Mesendoderm (in vitro differentiated cells): ENCODE data around the gene SPAST.

Experiments used
- DNase-seq: peaks from one replicate; pipeline ENCODE4 v3.0.0; 2013
- H2AK5ac ChIP-seq: 2 replicates; pipeline ENCODE4 v1.6.1; 2013; ENCODE audit warnings: low read length, inconsistent platforms
- H2BK120ac ChIP-seq: 2 replicates; pipeline ENCODE4 v1.6.1; 2013; ENCODE audit warnings: low read depth, mild to moderate bottlenecking, low read length, moderate library complexity, mixed read lengths
- H2BK15ac ChIP-seq: replicated peaks from 2 replicates; pipeline ENCODE4 v1.6.1; 2013; ENCODE audit warnings: low read depth, mild to moderate bottlenecking, moderate library complexity
- H2BK5ac ChIP-seq: 2 replicates; pipeline ENCODE4 v1.6.1; 2013; ENCODE audit warnings: low read length, inconsistent platforms
- H3K18ac ChIP-seq: 2 replicates; pipeline ENCODE4 v1.6.1; 2013; ENCODE audit warnings: mild to moderate bottlenecking, low read length, mixed read lengths
- H3K23ac ChIP-seq: one replicate; pipeline ENCODE4 v1.6.1; 2013; ENCODE audit warnings: low read length
- H3K27ac ChIP-seq: 2 replicates; pipeline ENCODE4 v1.5.1; 2013; ENCODE audit warnings: low read depth, mild to moderate bottlenecking, inconsistent platforms, low read length, moderate library complexity
- H3K27me3 ChIP-seq: 2 replicates; pipeline ENCODE4 v1.6.1; 2013; ENCODE audit warnings: low read length, control low read depth, mild to moderate bottlenecking, inconsistent platforms; ENCODE audit not compliant: insufficient read depth, poor library complexity
- H3K36me3 ChIP-seq: 2 replicates; pipeline ENCODE4 v1.6.1; 2013; ENCODE audit warnings: low read length, inconsistent platforms; ENCODE audit not compliant: control insufficient read depth, insufficient read depth
- H3K4ac ChIP-seq: one replicate; pipeline ENCODE4 v1.6.1; 2013; ENCODE audit warnings: low read depth, mild to moderate bottlenecking, low read length, moderate library complexity
- H3K4me1 ChIP-seq: 2 replicates; pipeline ENCODE4 v1.6.1; 2013; ENCODE audit warnings: low read depth, low read length, inconsistent platforms; ENCODE audit not compliant: control insufficient read depth
- H3K4me2 ChIP-seq: 2 replicates; pipeline ENCODE4 v1.6.1; 2013; ENCODE audit warnings: low read length
- H3K4me3 ChIP-seq: 2 replicates; pipeline ENCODE4 v1.5.1; 2013; ENCODE audit warnings: mild to moderate bottlenecking, low read length
- H3K56ac ChIP-seq: one replicate; pipeline ENCODE4 v1.6.1; 2013; ENCODE audit warnings: low read length
- H3K79me1 ChIP-seq: 2 replicates; pipeline ENCODE4 v1.6.1; 2013; ENCODE audit warnings: low read length, inconsistent platforms
- H3K79me2 ChIP-seq: 2 replicates; pipeline ENCODE4 v1.6.1; 2013; ENCODE audit warnings: mild to moderate bottlenecking, low read length; ENCODE audit not compliant: control insufficient read depth, insufficient read depth
- H3K9ac ChIP-seq: 2 replicates; pipeline ENCODE4 v1.6.1; 2013; ENCODE audit warnings: low read length, inconsistent platforms
- H4K5ac ChIP-seq: one replicate; pipeline ENCODE4 v1.6.1; 2013; ENCODE audit warnings: low read length
- H4K8ac ChIP-seq: one replicate; pipeline ENCODE4 v1.6.1; 2013; ENCODE audit warnings: low read depth, mild to moderate bottlenecking, control low read depth, low read length, moderate library complexity
- WGBS: extraction: QIAGEN DNeasy Blood & Tissue Kit; methylation state at CpG from one replicate; pipeline ENCODE4 v1.1.7; 2013; ENCODE audit warnings: low lambda C conversion rate, missing lambda C conversion rate; ENCODE audit not compliant: insufficient coverage; ENCODE audit errors: extremely low coverage; 5-methylcytosine and 5-hydroxymethylcytosine counted together

The SPAST gene

DNA sequence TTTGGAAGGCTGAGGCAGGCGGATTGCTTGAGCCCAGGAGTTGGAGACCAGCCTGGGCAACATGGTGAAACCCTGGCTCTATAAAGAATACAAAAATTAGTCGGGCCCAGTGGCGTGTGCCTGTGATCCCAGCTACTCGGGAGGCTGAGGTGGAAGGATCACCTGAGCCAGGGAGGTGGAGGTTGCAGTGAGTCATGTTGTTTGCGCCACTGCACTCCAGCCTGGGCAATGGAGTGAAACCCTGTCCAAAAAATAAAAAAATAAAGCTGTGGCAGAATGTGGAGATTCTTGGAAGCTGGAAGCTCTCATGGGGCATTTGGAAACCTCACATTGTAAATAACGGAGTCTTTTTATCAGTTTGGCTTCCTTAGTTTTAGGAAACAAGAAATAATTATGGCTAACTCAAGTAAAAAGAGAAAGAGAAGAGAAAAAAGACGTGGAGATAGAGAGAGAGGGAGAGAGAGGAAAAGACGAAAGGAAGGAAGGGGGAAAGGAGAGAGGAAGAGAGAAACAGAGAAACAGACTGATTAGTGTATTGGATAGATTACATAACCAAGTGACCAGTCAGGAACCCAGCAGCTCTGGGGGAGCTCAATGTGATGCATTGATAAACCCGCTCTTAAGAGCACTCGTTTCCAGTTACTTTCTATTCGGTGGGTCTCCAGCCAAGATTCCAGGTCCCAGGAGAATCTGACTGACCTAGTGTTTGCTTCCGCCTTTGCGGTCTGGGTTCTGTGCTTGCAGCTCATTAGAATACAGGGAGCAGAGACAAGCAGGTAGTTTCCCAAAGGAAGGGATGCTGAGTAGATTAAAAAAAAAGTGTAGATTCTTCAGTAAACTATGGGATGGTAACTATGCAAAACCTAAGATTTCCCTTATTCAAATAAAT, 1.1 kb upstream of the SPAST start:
- no peak overlapping the region for H2AK5ac ChIP-seq
- H4K8ac ChIP-seq: no peak overlapping the region
- H3K4me2 ChIP-seq: no peak overlapping the region
- no peaks in the 10 kb centered on the region for H3K79me1 ChIP-seq
- peak overlapping the region; percentile 19 for H3K56ac ChIP-seq
- no peak overlapping the region for H3K9ac ChIP-seq
- no peak overlapping the region for H3K27ac ChIP-seq
- no peak overlapping the region for H3K4me3 ChIP-seq
- H3K27me3 ChIP-seq: no peaks in the 10 kb centered on the region
- no peak overlapping the region for H2BK15ac ChIP-seq
- H3K79me2 ChIP-seq: peaks cover 2% of the 10 kb centered on the region
- no peak overlapping the region for H2BK120ac ChIP-seq
- no peaks in the 10 kb centered on the region for H3K4me1 ChIP-seq
- H3K4ac ChIP-seq: no peak overlapping the region
- H4K5ac ChIP-seq: no peak overlapping the region
- no CpG with 5 or more reads among the region's 13 CpGs for WGBS
- no peak overlapping the region for H3K23ac ChIP-seq
- H3K36me3 ChIP-seq: no peaks in the 10 kb centered on the region
- H2BK5ac ChIP-seq: no peak overlapping the region
- H3K18ac ChIP-seq: no peak overlapping the region
- DNase-seq: peak; percentile 78

DNA sequence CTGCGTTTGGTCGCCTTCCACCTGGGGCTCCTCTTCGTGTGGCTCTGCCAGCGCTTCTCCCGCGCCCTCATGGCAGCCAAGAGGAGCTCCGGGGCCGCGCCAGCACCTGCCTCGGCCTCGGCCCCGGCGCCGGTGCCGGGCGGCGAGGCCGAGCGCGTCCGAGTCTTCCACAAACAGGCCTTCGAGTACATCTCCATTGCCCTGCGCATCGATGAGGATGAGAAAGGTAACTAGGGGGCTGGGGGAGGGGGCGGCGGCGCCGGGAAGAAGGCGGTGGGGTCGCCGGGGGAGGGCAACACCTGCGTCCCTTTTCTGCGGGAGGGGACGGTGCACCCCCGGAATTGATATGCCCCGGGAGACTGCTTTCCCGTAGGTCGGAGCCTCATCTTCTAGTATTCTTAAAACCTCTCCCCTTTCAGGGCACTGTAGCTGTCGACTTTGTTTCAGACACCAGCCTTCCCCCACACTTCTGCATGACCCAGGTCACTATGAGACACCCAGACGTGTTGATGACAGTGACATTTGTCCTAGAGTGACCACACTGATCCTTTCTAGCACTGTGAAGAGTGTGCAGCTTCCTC, 755 bp downstream of the SPAST start:
- H3K4ac ChIP-seq: peak overlapping the region; percentile 58
- peak overlapping the region; percentile 93 for H3K4me3 ChIP-seq
- peak; percentile 27 for DNase-seq
- peak overlapping the region; percentile 99 for H3K18ac ChIP-seq
- no peaks in the 10 kb centered on the region for H3K4me1 ChIP-seq
- peak overlapping the region; percentile 87 for H3K9ac ChIP-seq
- H4K8ac ChIP-seq: no peak overlapping the region
- peak overlapping the region; percentile 89 for H2BK120ac ChIP-seq
- H3K79me2 ChIP-seq: peaks cover 2% of the 10 kb centered on the region
- peak overlapping the region; percentile 72 for H3K4me2 ChIP-seq
- no peaks in the 10 kb centered on the region for H3K27me3 ChIP-seq
- no peak overlapping the region for H2BK5ac ChIP-seq
- H3K27ac ChIP-seq: peak overlapping the region; percentile 97
- H2AK5ac ChIP-seq: no peak overlapping the region
- H3K23ac ChIP-seq: no peak overlapping the region
- peak overlapping the region; percentile 93 for H3K56ac ChIP-seq
- H2BK15ac ChIP-seq: no peak overlapping the region
- H4K5ac ChIP-seq: no peak overlapping the region
- no peaks in the 10 kb centered on the region for H3K79me1 ChIP-seq
- no peaks in the 10 kb centered on the region for H3K36me3 ChIP-seq
- WGBS: no CpG with 5 or more reads among the region's 40 CpGs

DNA sequence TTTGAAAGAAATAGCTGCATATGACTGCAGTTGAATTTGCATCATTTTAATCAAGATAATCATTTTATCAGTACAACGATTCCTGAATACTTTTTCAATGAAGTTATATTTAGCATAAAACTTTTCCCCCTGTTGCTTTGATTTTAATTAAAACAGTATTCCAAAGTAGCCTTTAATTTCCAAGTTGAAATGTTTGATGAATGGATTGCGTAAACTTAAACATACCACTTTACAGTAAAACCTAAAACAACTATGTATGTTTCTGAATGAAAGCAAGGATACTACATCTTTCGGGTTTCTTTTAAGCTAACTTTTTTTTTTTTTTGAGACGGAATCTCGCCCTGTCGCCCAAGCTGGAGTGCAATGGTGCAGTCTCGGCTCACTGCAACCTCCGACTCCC, 1.4 kb downstream of the SPAST start:
- H3K79me2 ChIP-seq: peaks cover 2% of the 10 kb centered on the region
- H3K4me1 ChIP-seq: no peaks in the 10 kb centered on the region
- H3K27me3 ChIP-seq: no peaks in the 10 kb centered on the region
- H4K8ac ChIP-seq: no peak overlapping the region
- no peak overlapping the region for H3K23ac ChIP-seq
- no peak overlapping the region for H3K4me2 ChIP-seq
- H3K79me1 ChIP-seq: no peaks in the 10 kb centered on the region
- no peak overlapping the region for H3K18ac ChIP-seq
- H2BK15ac ChIP-seq: no peak overlapping the region
- no peak overlapping the region for H3K27ac ChIP-seq
- WGBS: no CpG with 5 or more reads among the region's 8 CpGs
- no peak overlapping the region for H3K56ac ChIP-seq
- H3K4me3 ChIP-seq: no peak overlapping the region
- DNase-seq: no peak
- no peak overlapping the region for H3K9ac ChIP-seq
- no peak overlapping the region for H2BK5ac ChIP-seq
- no peaks in the 10 kb centered on the region for H3K36me3 ChIP-seq
- no peak overlapping the region for H4K5ac ChIP-seq
- no peak overlapping the region for H2AK5ac ChIP-seq
- no peak overlapping the region for H2BK120ac ChIP-seq
- no peak overlapping the region for H3K4ac ChIP-seq

DNA sequence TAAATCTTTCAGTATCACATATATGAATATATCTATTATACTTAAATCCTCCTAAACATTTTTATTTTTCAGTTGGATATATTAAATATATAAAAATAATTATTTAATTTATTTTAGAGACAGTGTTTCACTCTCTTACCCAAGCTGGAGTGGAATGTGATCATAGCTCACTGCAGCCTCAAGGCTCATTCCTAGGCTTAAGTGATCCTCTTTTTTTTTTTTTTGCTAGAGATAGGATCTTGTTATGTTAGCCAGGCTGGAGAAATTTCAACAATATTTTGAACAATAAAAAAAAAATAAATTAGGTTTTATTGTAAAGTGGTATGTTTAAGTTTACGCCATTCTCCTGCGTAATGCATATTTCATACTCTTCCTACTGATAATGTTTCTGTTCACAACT, 4.2 kb downstream of the SPAST start:
- Histone ChIP-seq H3K56ac (no peak overlapping the region), H2AK5ac (no peak overlapping the region), H3K36me3 (no peaks in the 10 kb centered on the region), H3K79me2 (peaks cover 4% of the 10 kb centered on the region), H3K4me1 (no peaks in the 10 kb centered on the region), H3K18ac (no peak overlapping the region), H2BK5ac (no peak overlapping the region), H3K27me3 (no peaks in the 10 kb centered on the region), H3K79me1 (no peaks in the 10 kb centered on the region), H3K23ac (no peak overlapping the region), H3K4me3 (no peak overlapping the region), H4K5ac (no peak overlapping the region), H4K8ac (no peak overlapping the region), H2BK120ac (no peak overlapping the region), H3K4ac (no peak overlapping the region), H2BK15ac (no peak overlapping the region), H3K27ac (no peak overlapping the region), H3K9ac (no peak overlapping the region), H3K4me2 (no peak overlapping the region)
- WGBS: no CpG with 5 or more reads among the region's 2 CpGs
- DNase-seq: peak; percentile 4

DNA sequence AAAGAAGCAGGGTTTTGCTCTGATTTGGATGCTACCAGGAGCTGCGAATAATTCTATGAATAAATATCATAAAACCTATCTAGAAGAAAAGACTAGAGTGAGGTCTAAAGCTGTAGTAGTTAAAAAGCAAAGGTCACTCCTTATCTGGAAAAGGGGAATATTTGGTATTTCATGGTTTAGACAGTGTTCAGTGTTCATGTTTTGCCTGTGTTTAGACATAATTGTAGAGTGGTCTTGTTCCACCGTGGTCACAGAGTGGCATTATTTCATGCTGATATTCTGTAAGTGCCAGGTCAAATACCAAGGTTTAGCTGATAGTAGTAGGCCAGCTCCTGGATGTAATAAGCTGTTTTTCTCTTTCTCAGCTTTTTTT, 10.8 kb downstream of the SPAST start:
- Histone ChIP-seq H3K27me3 (no peaks in the 10 kb centered on the region), H3K4me1 (no peaks in the 10 kb centered on the region), H3K36me3 (no peaks in the 10 kb centered on the region), H3K79me1 (no peaks in the 10 kb centered on the region), H3K18ac (no peak overlapping the region), H4K5ac (no peak overlapping the region), H3K4ac (no peak overlapping the region), H3K4me3 (no peak overlapping the region), H2BK15ac (no peak overlapping the region), H3K27ac (no peak overlapping the region), H3K23ac (no peak overlapping the region), H2BK5ac (no peak overlapping the region), H4K8ac (no peak overlapping the region), H2AK5ac (no peak overlapping the region), H3K56ac (no peak overlapping the region), H2BK120ac (no peak overlapping the region), H3K4me2 (no peak overlapping the region), H3K9ac (no peak overlapping the region), H3K79me2 (peaks cover 1% of the 10 kb centered on the region)
- WGBS: no CpG with 5 or more reads among the region's 2 CpGs
- no peak for DNase-seq
